GM21526 (cell line): ENCODE measurements around the gene ZNF814.
"Not testable (repeated sequence)": the region's sequence is repeated elsewhere in the genome, so short reads cannot be mapped to it uniquely, and the experiment has no call there.

Experiments
- ATAC-seq: cut with Tn5 transposase; IDR thresholded peaks from one replicate; pipeline ENCODE4 v1.9.1; 2021; ENCODE audit warnings: moderate library complexity; ENCODE audit not compliant: unreplicated experiment, low FRiP score

The ZNF814 gene

GRCh38 chr19:57867868-57868492 is 20.9 kb downstream of the ZNF814 start:
- ATAC-seq = no peak

DNA sequence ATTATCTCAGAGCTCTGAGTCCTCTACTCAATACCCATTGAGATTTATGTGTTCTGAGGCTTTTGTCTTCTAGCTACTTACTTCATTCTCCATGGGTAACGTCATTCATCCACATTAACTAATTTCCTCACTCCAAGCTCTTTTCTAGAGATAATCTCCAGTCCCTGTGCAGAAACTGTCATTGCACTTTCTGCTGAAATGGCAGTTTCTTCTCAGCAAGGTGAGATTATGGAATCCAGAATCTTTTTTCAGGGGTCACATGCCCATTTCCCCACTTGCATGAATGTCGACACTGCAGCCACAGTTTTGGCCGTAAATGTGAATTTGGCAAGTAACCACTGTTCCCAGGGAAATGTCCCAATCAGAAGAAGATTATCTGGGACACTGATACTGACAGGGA is 26.5 kb downstream of the ZNF814 start:
- ATAC-seq = not testable (repeated sequence)

DNA sequence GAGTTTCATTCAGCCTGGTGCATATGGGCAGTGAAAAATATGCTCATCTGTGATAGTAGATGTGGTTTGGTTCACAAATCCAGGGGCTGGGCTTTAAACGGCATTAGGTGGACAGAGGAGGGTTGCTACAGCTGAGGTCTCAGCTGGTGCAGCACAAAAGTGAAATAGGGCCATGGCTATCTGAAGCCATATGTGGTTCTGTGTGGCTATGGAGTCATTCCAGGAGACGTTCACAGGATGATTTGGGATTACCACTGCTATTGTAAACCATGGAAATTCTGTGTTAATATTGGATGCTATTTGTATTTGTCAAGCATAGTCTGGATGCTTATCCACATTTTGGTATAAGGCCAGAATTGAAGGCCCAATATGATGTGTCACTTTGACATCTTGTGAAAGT is 34.7 kb downstream of the ZNF814 start:
- not testable (repeated sequence) for ATAC-seq

- ATAC-seq = not testable (repeated sequence)
Observed at GRCh38 chr19:57851812-57852603, 36.8 kb downstream of the ZNF814 start.

DNA sequence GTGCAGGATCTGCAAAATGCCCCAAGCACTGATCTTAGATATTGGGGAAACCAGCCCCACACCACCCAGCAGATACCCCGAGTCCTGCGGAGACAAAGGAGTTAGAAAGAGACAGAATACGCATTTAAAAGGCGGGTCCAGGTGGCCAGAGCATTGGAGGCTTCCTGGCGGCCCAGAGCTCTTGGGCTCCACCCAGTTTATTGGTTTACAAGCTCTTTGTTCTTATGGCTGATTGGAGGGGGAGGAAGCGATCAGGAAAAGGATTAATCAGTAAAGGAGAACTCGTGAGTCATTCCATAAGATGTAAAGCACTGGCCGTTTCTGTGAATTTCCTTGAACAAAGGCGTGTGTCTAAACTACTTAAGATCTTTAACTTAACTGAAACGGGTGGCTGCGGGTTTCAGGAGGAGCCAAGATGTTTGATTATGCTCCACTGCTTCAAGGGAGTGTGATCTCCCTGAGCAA is 38.3 kb downstream of the ZNF814 start:
- ATAC-seq = no peak

- ATAC-seq = peak; percentile 92
Observed at GRCh38 chr19:57849666-57850473, 39.0 kb downstream of the ZNF814 start, which contains the start of gene ZNF587. TSS of gene ZNF587 (plus strand) at chr19:57849859. CDS start at chr19:57850039, 180 bp downstream.

DNA sequence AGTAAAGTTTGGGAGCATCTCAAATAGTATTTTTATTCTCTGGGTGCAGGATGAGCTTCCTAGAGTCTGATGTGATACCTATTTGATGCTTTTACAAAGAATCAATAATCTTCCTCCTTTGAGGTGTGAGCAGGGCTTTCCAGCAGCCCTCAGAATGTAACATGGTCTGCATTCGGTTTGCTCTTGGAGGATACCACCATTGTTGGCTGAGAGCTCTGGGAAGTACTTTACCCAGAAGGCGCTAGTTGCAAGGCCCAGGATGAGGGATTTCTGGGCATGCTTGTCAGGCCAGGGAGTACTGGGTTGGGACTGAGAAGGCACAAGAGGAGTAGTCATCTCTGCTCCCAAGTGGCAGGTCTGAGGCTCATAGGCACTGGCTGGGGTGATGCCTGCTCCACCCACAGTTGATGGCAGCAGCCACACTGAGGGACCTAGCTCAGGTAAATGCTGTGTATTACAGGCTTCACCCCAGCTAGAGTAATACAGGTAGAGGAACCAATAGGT is 39.6 kb downstream of the ZNF814 start:
- peak; percentile 35 for ATAC-seq

- not testable (repeated sequence) for ATAC-seq
Observed at GRCh38 chr19:57847164-57847563, 41.7 kb downstream of the ZNF814 start.

DNA sequence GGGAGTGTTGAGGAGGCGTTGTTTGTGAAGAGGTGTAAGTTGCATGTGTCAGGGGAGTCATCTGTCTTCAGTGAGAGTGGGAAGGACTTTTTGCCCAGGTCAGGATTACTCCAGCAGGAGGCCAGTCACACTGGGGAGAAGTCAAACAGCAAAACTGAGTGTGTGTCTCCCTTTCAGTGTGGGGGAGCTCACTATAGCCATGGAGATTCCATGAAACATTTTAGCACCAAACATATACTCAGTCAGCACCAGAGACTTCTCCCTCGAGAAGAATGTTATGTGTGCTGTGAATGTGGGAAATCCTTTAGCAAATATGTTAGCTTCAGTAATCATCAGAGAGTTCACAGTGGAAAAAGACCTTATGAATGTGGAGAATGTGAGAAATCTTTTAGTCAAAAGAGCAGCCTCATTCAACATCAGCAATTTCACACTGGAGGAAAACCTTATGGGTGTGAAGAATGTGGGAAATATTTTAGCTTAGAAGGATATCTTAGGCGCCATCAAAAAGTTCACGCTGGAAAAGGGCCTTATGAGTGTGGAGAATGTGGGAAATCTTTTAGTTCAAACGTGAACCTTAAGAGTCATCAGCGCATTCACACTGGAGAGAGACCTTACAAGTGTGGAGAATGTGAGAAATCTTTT is 47.6 kb downstream of the ZNF814 start:
- ATAC-seq = no peak

DNA sequence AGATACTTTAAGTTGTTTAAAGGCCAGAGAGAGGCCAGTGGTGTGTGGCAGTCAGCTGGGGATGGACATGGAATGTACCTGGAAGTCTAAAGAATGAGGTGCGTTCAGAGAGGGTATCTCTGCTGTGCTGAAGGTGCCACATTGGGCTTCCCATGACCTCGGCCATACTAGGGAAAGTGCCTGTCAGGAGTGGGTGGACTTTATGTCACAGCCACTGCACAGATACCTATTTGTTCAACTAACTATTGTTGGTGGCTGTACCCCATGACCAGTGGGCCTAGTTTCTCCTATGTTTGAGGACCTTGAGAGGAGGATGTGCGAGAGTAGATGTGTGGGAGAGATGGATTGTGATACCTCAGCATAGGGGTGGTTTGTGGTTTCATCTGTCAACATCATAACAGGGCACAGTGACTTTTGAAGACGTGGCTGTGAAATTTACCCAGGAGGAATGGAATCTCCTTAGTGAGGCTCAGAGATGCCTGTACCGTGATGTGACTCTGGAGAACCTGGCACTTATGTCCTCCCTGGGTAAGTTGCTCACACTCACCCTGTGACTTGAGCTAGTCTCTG is 50.1 kb downstream of the ZNF814 start:
- ATAC-seq = not testable (repeated sequence)

DNA sequence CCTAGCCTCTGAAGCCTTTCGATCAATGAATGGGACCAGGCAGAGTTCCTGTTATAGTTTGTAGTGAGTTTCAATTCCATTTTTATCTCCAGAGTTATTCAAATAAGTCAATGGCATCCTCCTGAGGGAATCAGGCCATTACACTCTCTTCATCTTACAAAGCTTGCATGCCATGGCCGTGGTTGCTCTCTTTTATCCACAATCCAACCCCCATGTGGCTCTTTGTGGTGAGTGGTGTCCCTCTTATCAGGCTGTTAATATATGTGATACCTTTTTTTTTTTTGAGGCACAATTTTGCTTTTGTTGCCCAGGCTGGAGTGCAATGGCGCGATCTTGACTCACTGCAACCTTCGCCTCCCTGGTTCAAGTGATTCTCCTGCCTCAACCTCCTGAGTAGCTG is 51.8 kb downstream of the ZNF814 start:
- ATAC-seq = not testable (repeated sequence)

DNA sequence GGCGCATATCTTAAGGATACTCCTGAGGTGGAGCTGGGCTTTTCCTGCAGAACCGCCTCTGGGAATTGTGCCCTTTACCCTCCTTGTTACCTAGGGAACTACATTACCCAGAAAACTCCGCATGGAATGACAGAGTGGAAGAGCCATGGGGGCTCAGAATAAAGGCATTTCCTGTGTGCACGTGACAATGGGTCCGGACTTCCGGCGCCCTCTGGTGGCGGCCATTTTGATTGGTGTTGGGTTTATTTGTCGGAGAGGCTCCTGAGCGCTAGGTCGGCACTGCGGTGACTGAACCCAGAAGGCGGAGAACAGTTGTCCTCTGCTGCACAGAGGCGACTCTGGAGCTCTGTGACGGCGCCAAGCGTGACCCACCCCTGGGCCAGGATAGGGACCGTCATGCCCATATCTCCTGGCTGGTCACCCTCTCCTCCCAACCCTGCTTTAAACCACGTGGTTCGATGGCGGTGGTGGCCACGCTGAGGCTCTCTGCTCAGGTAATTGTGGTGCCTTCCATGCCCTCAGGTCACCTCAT is 58.7 kb downstream of the ZNF814 start, which contains the start of gene ZNF587B:
ZNF587B (plus strand) TSS at position 229 of the 532 bp plus-strand sequence; CDS start at position 459, 230 bp downstream.
- no peak for ATAC-seq

GRCh38 chr19:57829316-57829715 is 59.5 kb downstream of the ZNF814 start:
- ATAC-seq = no peak

- no peak for ATAC-seq
Observed at GRCh38 chr19:57825511-57825910, 63.3 kb downstream of the ZNF814 start.

- ATAC-seq = not testable (repeated sequence)
Observed at GRCh38 chr19:57823608-57824007, 65.2 kb downstream of the ZNF814 start.

- not testable (repeated sequence) for ATAC-seq
Observed at GRCh38 chr19:57823155-57823554, 65.7 kb downstream of the ZNF814 start.

- ATAC-seq = not testable (repeated sequence)
Observed at GRCh38 chr19:57821501-57821900, 67.3 kb downstream of the ZNF814 start.

DNA sequence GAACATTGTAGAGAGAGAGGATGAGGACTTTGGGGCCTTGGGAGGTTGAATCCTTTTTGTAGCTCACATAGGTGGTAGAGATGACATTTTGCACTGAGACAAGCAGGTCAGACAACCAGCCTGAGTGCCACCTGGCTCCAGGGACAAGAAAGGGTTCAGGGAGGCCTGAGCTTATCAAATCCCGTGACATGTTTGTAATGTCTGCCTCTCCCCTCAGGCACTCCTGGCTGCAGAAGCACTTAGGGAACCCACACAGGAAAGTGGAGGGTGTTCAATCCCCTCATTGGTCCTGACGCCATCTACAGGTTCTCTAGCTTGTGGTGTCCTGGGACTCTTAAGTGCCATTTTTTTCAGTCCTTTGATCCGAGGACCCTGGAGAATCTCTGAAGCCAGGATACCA is 67.7 kb downstream of the ZNF814 start:
- not testable (repeated sequence) for ATAC-seq

DNA sequence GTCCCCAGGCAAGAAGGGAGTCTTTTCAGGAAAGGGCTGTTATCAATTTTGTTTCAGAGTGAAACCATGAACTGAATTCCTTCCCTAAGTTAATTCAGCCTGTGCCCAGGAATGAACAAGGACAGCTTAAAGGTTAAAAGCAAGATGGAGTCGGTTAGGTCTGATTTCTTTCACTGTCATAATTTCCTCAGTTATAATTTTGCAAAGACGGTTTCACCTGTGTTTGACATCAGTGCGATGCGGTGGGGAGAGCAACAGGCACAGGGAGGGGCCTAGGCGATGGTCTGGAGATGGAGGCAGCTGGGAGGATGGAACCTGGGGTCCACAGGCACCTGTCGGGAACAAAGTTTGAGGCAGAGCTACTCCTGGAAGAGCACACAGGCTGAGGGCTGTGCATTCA is 68.2 kb downstream of the ZNF814 start:
- ATAC-seq = no peak
